GM12878 (cell line): ENCODE results near the gene SHFL. TPM values are rescaled to one million over a fixed set of nuclear protein-coding genes. Genes with fewer than 3 reads are reported as not detected.
A peak's percentile ranks its signal among the peaks of the same experiment; 100 is the strongest.

ENCODE experiments used
- ATAC-seq: fragments of 200-7000 bp; cut with Tn5 transposase; 3 replicates; pipeline ENCODE4 v1.9.1; 2020; ENCODE audit warnings: mild to moderate bottlenecking, moderate library complexity
- BruUV-seq: library from RNA; stranded (reverse); fragments of 400-500 nt; replicated peaks from 2 replicates; lab custom pipeline; 2021; lab: Mats Ljungman, UMichigan
- CTCF ChIA-PET: fragments of 300-600 bp; sonication (Branson Sonifier 250); formaldehyde crosslinking; extraction: SDS; loops from one replicate; lab custom pipeline; 2021; ENCODE audit warnings: inconsistent platforms; lab: Yijun Ruan, JAX
- POLR2A ChIA-PET: fragments of 350-600 bp; formaldehyde crosslinking; extraction: SDS; loops from one replicate; lab custom pipeline; 2021; ENCODE audit warnings: inconsistent platforms; lab: Charles Lee
- RAD21 ChIA-PET: fragments of 300-600 bp; sonication (Branson Sonifier 250); formaldehyde crosslinking; loops from one replicate; lab custom pipeline; 2023; ENCODE audit warnings: antibody characterized with exemption; ENCODE audit not compliant: unreplicated experiment; lab: Charles Lee
- SMC1A ChIA-PET: fragments of 300-600 bp; sonication (Branson Sonifier 250); formaldehyde crosslinking; loops from one replicate; lab custom pipeline; 2023; ENCODE audit not compliant: unreplicated experiment, uncharacterized antibody; lab: Charles Lee
- DNase-seq: peaks from one replicate; pipeline ENCODE4 v3.0.0-alpha.2; 2011; ENCODE audit warnings: low read depth, low spot score
- FAIRE-seq: peaks from 3 replicates; lab custom pipeline; 2011; peaks lifted over from hg19 to GRCh38; lab: Jason Lieb, UNC
- H2AFZ ChIP-seq: 2 replicates; pipeline ENCODE4 v1.6.0; 2011; ENCODE audit warnings: low read depth, low read length, control low read depth; ENCODE audit not compliant: control insufficient read depth
- H3K27ac ChIP-seq: 2 replicates; pipeline ENCODE4 v1.5.1; 2011; ENCODE audit warnings: control low read depth; ENCODE audit not compliant: control insufficient read depth, insufficient read depth
- H3K27me3 ChIP-seq, 2 experiments: replicated peaks in 1 of 2; 2 replicates each; pipeline versions ENCODE4 v1.6.0 to v1.6.1; 2011; ENCODE audit warnings: low read length in 1 of 2; ENCODE audit not compliant: control insufficient read depth in 2 of 2, insufficient read depth in 2 of 2
- H3K36me3 ChIP-seq, 2 experiments: 2 replicates each; pipeline ENCODE4 v1.5.1; 2011; ENCODE audit warnings: low read length in 1 of 2; ENCODE audit not compliant: control insufficient read depth in 2 of 2, insufficient read depth in 2 of 2
- H3K4me1 ChIP-seq: 2 replicates; pipeline ENCODE4 v1.6.1; 2011; ENCODE audit warnings: mild to moderate bottlenecking, low read length, moderate library complexity, mixed read lengths; ENCODE audit not compliant: control insufficient read depth, insufficient read depth
- H3K4me2 ChIP-seq: 2 replicates; pipeline ENCODE4 v1.6.0; 2011; ENCODE audit warnings: control low read depth; ENCODE audit not compliant: control insufficient read depth, insufficient read depth
- H3K4me3 ChIP-seq: fragments of 200-600 bp; sonication (generic); 2 replicates; pipeline ENCODE4 v1.5.1; 2016
- H3K79me2 ChIP-seq: 2 replicates; pipeline ENCODE4 v1.6.0; 2011; ENCODE audit warnings: low read length; ENCODE audit not compliant: control insufficient read depth, insufficient read depth
- H3K9ac ChIP-seq: 2 replicates; pipeline ENCODE4 v1.8.0; 2011; ENCODE audit warnings: low read length, control low read depth, mixed read lengths; ENCODE audit not compliant: control insufficient read depth, insufficient read depth
- H3K9me3 ChIP-seq: replicated peaks from 3 replicates; pipeline ENCODE4 v1.5.1; 2011; ENCODE audit warnings: mild to moderate bottlenecking, low read length; ENCODE audit not compliant: control insufficient read depth, insufficient read depth
- H4K20me1 ChIP-seq: 2 replicates; pipeline ENCODE4 v1.6.0; 2011; ENCODE audit not compliant: control insufficient read depth, insufficient read depth
- ATF2 ChIP-seq: IDR thresholded peaks from 2 replicates; pipeline ENCODE4 v1.6.1; 2012; ENCODE audit warnings: low read length, inconsistent platforms
- BRCA1 ChIP-seq: IDR thresholded peaks from 2 replicates; pipeline ENCODE4 v1.6.1; 2011; ENCODE audit warnings: low read depth, low read length, improper control_type of control experiment
- CHD1 ChIP-seq: IDR thresholded peaks from 2 replicates; pipeline ENCODE4 v1.6.1; 2012; ENCODE audit warnings: low read depth, low read length, improper control_type of control experiment
- E2F8 ChIP-seq: fragments of 450-650 bp; IDR thresholded peaks from 2 replicates; pipeline ENCODE4 v1.6.1; 2018; ENCODE audit warnings: mild to moderate bottlenecking, low read depth, moderate library complexity; ENCODE audit not compliant: partially characterized antibody
- ESRRA ChIP-seq: IDR thresholded peaks from 2 replicates; pipeline ENCODE4 v1.6.1; 2012; ENCODE audit warnings: mild to moderate bottlenecking, low read length, improper control_type of control experiment
- JUND ChIP-seq: IDR thresholded peaks from 2 replicates; pipeline ENCODE4 v1.6.1; 2012; ENCODE audit warnings: low read depth, mild to moderate bottlenecking, low read length, improper control_type of control experiment, moderate library complexity
- MXI1 ChIP-seq: fragments of 150-350 bp; IDR thresholded peaks from 2 replicates; pipeline ENCODE4 v1.6.1; 2011; ENCODE audit warnings: low read depth, mild to moderate bottlenecking, inconsistent platforms, low read length, improper control_type of control experiment
- MYC ChIP-seq: IDR thresholded peaks from 2 replicates; pipeline ENCODE4 v1.6.1; 2011; ENCODE audit warnings: mild to moderate bottlenecking, low read length, moderate library complexity, inconsistent platforms; ENCODE audit not compliant: insufficient read depth, insufficient replicate concordance, insufficient read length, severe bottlenecking
- NFIC ChIP-seq: IDR thresholded peaks from 2 replicates; pipeline ENCODE4 v1.6.1; 2012; ENCODE audit warnings: low read depth, mild to moderate bottlenecking, inconsistent platforms, low read length, moderate library complexity
- RUNX3 ChIP-seq: IDR thresholded peaks from 2 replicates; pipeline ENCODE4 v1.6.1; 2012; ENCODE audit warnings: low read length, inconsistent platforms
- SUZ12 ChIP-seq: fragments of 200-600 bp; sonication (generic); IDR thresholded peaks from one replicate; pipeline ENCODE4 v1.6.1; 2018; ENCODE audit warnings: antibody characterized with exemption, mild to moderate bottlenecking; ENCODE audit not compliant: unreplicated experiment
- TBL1XR1 ChIP-seq: IDR thresholded peaks from 2 replicates; pipeline ENCODE4 v1.6.1; 2012; ENCODE audit warnings: low read depth, low read length, improper control_type of control experiment
- ZBED1 ChIP-seq: IDR thresholded peaks from 2 replicates; pipeline ENCODE4 v1.6.1; 2016; ENCODE audit warnings: borderline replicate concordance
- WGBS: methylation state at CpG from one replicate; pipeline ENCODE4 v1.1.6; 2016; ENCODE audit warnings: low lambda C conversion rate; ENCODE audit not compliant: insufficient replicate concordance, insufficient coverage; ENCODE audit errors: missing lambda C conversion rate; 5-methylcytosine and 5-hydroxymethylcytosine counted together
- in situ Hi-C: fragments of 300-500 bp; cut with MboI; formaldehyde crosslinking; loops from 9 replicates; pipeline ENCODE4 v1.14.3; 2018; ENCODE audit warnings: mixed read lengths
- intact Hi-C: fragments of 100-400 bp; cut with micrococcal nuclease; formaldehyde crosslinking; loops from one replicate; pipeline ENCODE4 v1.14.2; 2022; ENCODE audit not compliant: unreplicated experiment
- polyA plus RNA-seq, 11 experiments: library from polyadenylated mRNA; depleted of rRNA in 4 of 11; unstranded in 6 of 11; stranded (reverse) in 5 of 11; fragments of >200 nt; fragmentation: Nextera tagmentation in 4 of 11; fragmentation: Illumina TruSeq in 1 of 11; extraction: Ambion mirVana in 4 of 11; extraction: Trizol in 1 of 11; gene quantifications; 1 replicate in 1 of 11; 2 replicates in 10 of 11; pipeline versions ENCODE4 v1.2.1 to v1.2.3, GENCODE V29; 2011 to 2016; ENCODE audit warnings: inconsistent platforms in 2 of 11, missing spikeins in 2 of 11, low read depth in 1 of 11
- total RNA-seq, 4 experiments: library from RNA; depleted of rRNA in 3 of 4; stranded (reverse); fragments of >200 nt in 3 of 4; fragmentation: Illumina TruSeq in 1 of 4; extraction: Trizol in 1 of 4; gene quantifications; 2 replicates each; pipeline versions ENCODE4 v1.2.1 to v1.2.3, GENCODE V29; 2013 to 2021
- TF ChIP-seq, protein P1 (sequence below): fragments of 150-350 bp; IDR thresholded peaks from 2 replicates; pipeline ENCODE4 v1.6.1; 2016; ENCODE audit warnings: low read depth, low read length

SHFL gene
- total and polyA plus RNA-seq, 10 of the 15 experiments (the other 5 are each of a cell fraction or from before 2014, with no cell fraction given) = 8.0 to 83.8 (median 40.7) TPM

GRCh38 chr19:10104665-10105508 is 18.8 kb downstream of the SHFL start:
- SMC1A ChIA-PET = interaction anchor here (0.7 to 11.1 kb wide), 13 partner anchors 8 to 307 kb away, joined by 3 to 150 read pairs (median 5); partner anchors contain the start of gene P2RY11
- no peak for TF ChIP-seq SUZ12
- peak; percentile 98 for TF ChIP-seq ATF2
- peak; percentile 97 for TF ChIP-seq RUNX3
- TF ChIP-seq E2F8 = no peak
- TF ChIP-seq CHD1 = 0 out of 2 replicates have a peak, but pooled peaks have one; percentile 28
- TF ChIP-seq, protein P1, sequence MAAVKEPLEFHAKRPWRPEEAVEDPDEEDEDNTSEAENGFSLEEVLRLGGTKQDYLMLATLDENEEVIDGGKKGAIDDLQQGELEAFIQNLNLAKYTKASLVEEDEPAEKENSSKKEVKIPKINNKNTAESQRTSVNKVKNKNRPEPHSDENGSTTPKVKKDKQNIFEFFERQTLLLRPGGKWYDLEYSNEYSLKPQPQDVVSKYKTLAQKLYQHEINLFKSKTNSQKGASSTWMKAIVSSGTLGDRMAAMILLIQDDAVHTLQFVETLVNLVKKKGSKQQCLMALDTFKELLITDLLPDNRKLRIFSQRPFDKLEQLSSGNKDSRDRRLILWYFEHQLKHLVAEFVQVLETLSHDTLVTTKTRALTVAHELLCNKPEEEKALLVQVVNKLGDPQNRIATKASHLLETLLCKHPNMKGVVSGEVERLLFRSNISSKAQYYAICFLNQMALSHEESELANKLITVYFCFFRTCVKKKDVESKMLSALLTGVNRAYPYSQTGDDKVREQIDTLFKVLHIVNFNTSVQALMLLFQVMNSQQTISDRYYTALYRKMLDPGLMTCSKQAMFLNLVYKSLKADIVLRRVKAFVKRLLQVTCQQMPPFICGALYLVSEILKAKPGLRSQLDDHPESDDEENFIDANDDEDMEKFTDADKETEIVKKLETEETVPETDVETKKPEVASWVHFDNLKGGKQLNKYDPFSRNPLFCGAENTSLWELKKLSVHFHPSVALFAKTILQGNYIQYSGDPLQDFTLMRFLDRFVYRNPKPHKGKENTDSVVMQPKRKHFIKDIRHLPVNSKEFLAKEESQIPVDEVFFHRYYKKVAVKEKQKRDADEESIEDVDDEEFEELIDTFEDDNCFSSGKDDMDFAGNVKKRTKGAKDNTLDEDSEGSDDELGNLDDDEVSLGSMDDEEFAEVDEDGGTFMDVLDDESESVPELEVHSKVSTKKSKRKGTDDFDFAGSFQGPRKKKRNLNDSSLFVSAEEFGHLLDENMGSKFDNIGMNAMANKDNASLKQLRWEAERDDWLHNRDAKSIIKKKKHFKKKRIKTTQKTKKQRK = no peak
- no peak for TF ChIP-seq MYC
- TF ChIP-seq ESRRA = no peak
- TF ChIP-seq NFIC = peak; percentile 75
- TF ChIP-seq ZBED1 = peak; percentile 89; the same call in 1 of the 2 replicates
- no peak; the same call in 1 of the 2 replicates for TF ChIP-seq JUND
- peak; percentile 91 for TF ChIP-seq TBL1XR1
- TF ChIP-seq MXI1 = peak; percentile 63
- TF ChIP-seq BRCA1 = no peak; the same call in 1 of the 2 replicates

More at GRCh38 chr19:10104665-10105508, 18.8 kb downstream of the SHFL start:
- no peaks in the 10 kb centered on the region for H4K20me1 ChIP-seq
- H3K36me3 ChIP-seq = peaks cover 17 to 18% of the 10 kb centered on the region in 2 experiments; a peak in 3 of 4 replicates
- ATAC-seq (peak; percentile 59), FAIRE-seq (peak; percentile 96), DNase-seq (peak; percentile 100)
- intact Hi-C loops = loop anchor here (2.0 to 10.0 kb wide), 2 partner anchors 132 to 280 kb away; partner anchors contain the start of gene TYK2
- 2% methylated on average over 14 of the region's 15 CpGs for WGBS
- peaks cover 42% of the 10 kb centered on the region for H3K79me2 ChIP-seq
- CTCF ChIA-PET = interaction anchor here (0.9 to 9.5 kb wide), 10 partner anchors 7 to 166 kb away, joined by 3 to 171 read pairs (median 5); partner anchors contain the start of genes ICAM1, MRPL4 and P2RY11
- H3K27me3 ChIP-seq = no peaks in the 10 kb centered on the region
- no TSS peak for BruUV-seq
- peak overlapping the region; percentile 100 for H3K27ac ChIP-seq
- peak overlapping the region; percentile 58 for H3K4me3 ChIP-seq
- H3K9ac ChIP-seq = peak overlapping the region; percentile 95
- RAD21 ChIA-PET = interaction anchor here (0.6 to 9.6 kb wide), 17 partner anchors 9 to 323 kb away, joined by 3 to 166 read pairs (median 4); partner anchors contain the start of genes EIF3G, ICAM1, MRPL4 and P2RY11
- H3K9me3 ChIP-seq = no peaks in the 10 kb centered on the region
- in situ Hi-C loops = loop anchor here (5.0 kb wide), 1 partner anchor 132 kb away; no protein-coding TSS in a partner anchor
- peaks cover 48% of the 10 kb centered on the region for H3K4me1 ChIP-seq
- POLR2A ChIA-PET = interaction anchor here (0.7 to 4.6 kb wide), 13 partner anchors 9 to 1474 kb away, joined by 3 to 58 read pairs (median 5); partner anchors contain the start of genes DNMT1, P2RY11 and S1PR2
- H3K4me2 ChIP-seq = peak overlapping the region; percentile 94
- H2AFZ ChIP-seq = no peak overlapping the region
